GM12878 (cell line): ENCODE measurements around the gene SSH2. TPM values are rescaled to one million over a fixed set of nuclear protein-coding genes. Genes with fewer than 3 reads are reported as not detected.

ENCODE experiments used
- ATAC-seq: fragments of 200-7000 bp; cut with Tn5 transposase; 3 replicates; pipeline ENCODE4 v1.9.1; 2020; ENCODE audit warnings: mild to moderate bottlenecking, moderate library complexity
- BruUV-seq: library from RNA; stranded (reverse); fragments of 400-500 nt; replicated peaks from 2 replicates; lab custom pipeline; 2021; lab: Mats Ljungman, UMichigan
- CTCF ChIA-PET: fragments of 300-600 bp; sonication (Branson Sonifier 250); formaldehyde crosslinking; extraction: SDS; loops from one replicate; lab custom pipeline; 2021; ENCODE audit warnings: inconsistent platforms; lab: Yijun Ruan, JAX
- POLR2A ChIA-PET: fragments of 350-600 bp; formaldehyde crosslinking; extraction: SDS; loops from one replicate; lab custom pipeline; 2021; ENCODE audit warnings: inconsistent platforms; lab: Charles Lee
- RAD21 ChIA-PET: fragments of 300-600 bp; sonication (Branson Sonifier 250); formaldehyde crosslinking; loops from one replicate; lab custom pipeline; 2023; ENCODE audit warnings: antibody characterized with exemption; ENCODE audit not compliant: unreplicated experiment; lab: Charles Lee
- SMC1A ChIA-PET: fragments of 300-600 bp; sonication (Branson Sonifier 250); formaldehyde crosslinking; loops from one replicate; lab custom pipeline; 2023; ENCODE audit not compliant: unreplicated experiment, uncharacterized antibody; lab: Charles Lee
- DNase-seq: peaks from one replicate; pipeline ENCODE4 v3.0.0-alpha.2; 2011; ENCODE audit warnings: low read depth, low spot score
- FAIRE-seq: peaks from 3 replicates; lab custom pipeline; 2011; peaks lifted over from hg19 to GRCh38; lab: Jason Lieb, UNC
- H2AFZ ChIP-seq: 2 replicates; pipeline ENCODE4 v1.6.0; 2011; ENCODE audit warnings: low read depth, low read length, control low read depth; ENCODE audit not compliant: control insufficient read depth
- H3K27ac ChIP-seq: 2 replicates; pipeline ENCODE4 v1.5.1; 2011; ENCODE audit warnings: control low read depth; ENCODE audit not compliant: control insufficient read depth, insufficient read depth
- H3K27me3 ChIP-seq, 2 experiments: replicated peaks in 1 of 2; 2 replicates each; pipeline versions ENCODE4 v1.6.0 to v1.6.1; 2011; ENCODE audit warnings: low read length in 1 of 2; ENCODE audit not compliant: control insufficient read depth in 2 of 2, insufficient read depth in 2 of 2
- H3K36me3 ChIP-seq, 2 experiments: 2 replicates each; pipeline ENCODE4 v1.5.1; 2011; ENCODE audit warnings: low read length in 1 of 2; ENCODE audit not compliant: control insufficient read depth in 2 of 2, insufficient read depth in 2 of 2
- H3K4me1 ChIP-seq: 2 replicates; pipeline ENCODE4 v1.6.1; 2011; ENCODE audit warnings: mild to moderate bottlenecking, low read length, moderate library complexity, mixed read lengths; ENCODE audit not compliant: control insufficient read depth, insufficient read depth
- H3K4me2 ChIP-seq: 2 replicates; pipeline ENCODE4 v1.6.0; 2011; ENCODE audit warnings: control low read depth; ENCODE audit not compliant: control insufficient read depth, insufficient read depth
- H3K4me3 ChIP-seq: fragments of 200-600 bp; sonication (generic); 2 replicates; pipeline ENCODE4 v1.5.1; 2016
- H3K79me2 ChIP-seq: 2 replicates; pipeline ENCODE4 v1.6.0; 2011; ENCODE audit warnings: low read length; ENCODE audit not compliant: control insufficient read depth, insufficient read depth
- H3K9ac ChIP-seq: 2 replicates; pipeline ENCODE4 v1.8.0; 2011; ENCODE audit warnings: low read length, control low read depth, mixed read lengths; ENCODE audit not compliant: control insufficient read depth, insufficient read depth
- H3K9me3 ChIP-seq: replicated peaks from 3 replicates; pipeline ENCODE4 v1.5.1; 2011; ENCODE audit warnings: mild to moderate bottlenecking, low read length; ENCODE audit not compliant: control insufficient read depth, insufficient read depth
- H4K20me1 ChIP-seq: 2 replicates; pipeline ENCODE4 v1.6.0; 2011; ENCODE audit not compliant: control insufficient read depth, insufficient read depth
- RB1 ChIP-seq: fragments of 450-650 bp; formaldehyde crosslinking; IDR thresholded peaks from 2 replicates; pipeline ENCODE4 v1.6.1; 2017; ENCODE audit warnings: mild to moderate bottlenecking, borderline replicate concordance
- SMARCA5 ChIP-seq: fragments of 450-650 bp; IDR thresholded peaks from 2 replicates; pipeline ENCODE4 v1.6.1; 2017; ENCODE audit warnings: mild to moderate bottlenecking
- in situ Hi-C: fragments of 300-500 bp; cut with MboI; formaldehyde crosslinking; loops from 9 replicates; pipeline ENCODE4 v1.14.3; 2018; ENCODE audit warnings: mixed read lengths
- intact Hi-C: fragments of 100-400 bp; cut with micrococcal nuclease; formaldehyde crosslinking; loops from one replicate; pipeline ENCODE4 v1.14.2; 2022; ENCODE audit not compliant: unreplicated experiment
- polyA plus RNA-seq, 11 experiments: library from polyadenylated mRNA; depleted of rRNA in 4 of 11; unstranded in 6 of 11; stranded (reverse) in 5 of 11; fragments of >200 nt; fragmentation: Nextera tagmentation in 4 of 11; fragmentation: Illumina TruSeq in 1 of 11; extraction: Ambion mirVana in 4 of 11; extraction: Trizol in 1 of 11; gene quantifications; 1 replicate in 1 of 11; 2 replicates in 10 of 11; pipeline versions ENCODE4 v1.2.1 to v1.2.3, GENCODE V29; 2011 to 2016; ENCODE audit warnings: inconsistent platforms in 2 of 11, missing spikeins in 2 of 11, low read depth in 1 of 11
- total RNA-seq, 4 experiments: library from RNA; depleted of rRNA in 3 of 4; stranded (reverse); fragments of >200 nt in 3 of 4; fragmentation: Illumina TruSeq in 1 of 4; extraction: Trizol in 1 of 4; gene quantifications; 2 replicates each; pipeline versions ENCODE4 v1.2.1 to v1.2.3, GENCODE V29; 2013 to 2021
- TF ChIP-seq, protein P1 (sequence below): fragments of 450-650 bp; IDR thresholded peaks from 2 replicates; pipeline ENCODE4 v1.6.1; 2017; ENCODE audit warnings: mild to moderate bottlenecking, low read depth, inconsistent platforms; ENCODE audit not compliant: poor library complexity, severe bottlenecking
- TF ChIP-seq, protein P2 (sequence below): fragments of 450-650 bp; formaldehyde crosslinking; IDR thresholded peaks from 2 replicates; pipeline ENCODE4 v1.4.0; 2020; ENCODE audit warnings: mild to moderate bottlenecking, moderate library complexity

Gene SSH2
- total and polyA plus RNA-seq, 10 of the 15 experiments (the other 5 are each of a cell fraction or from before 2014, with no cell fraction given): 9.3 to 65.9 (median 34.0) TPM

DNA sequence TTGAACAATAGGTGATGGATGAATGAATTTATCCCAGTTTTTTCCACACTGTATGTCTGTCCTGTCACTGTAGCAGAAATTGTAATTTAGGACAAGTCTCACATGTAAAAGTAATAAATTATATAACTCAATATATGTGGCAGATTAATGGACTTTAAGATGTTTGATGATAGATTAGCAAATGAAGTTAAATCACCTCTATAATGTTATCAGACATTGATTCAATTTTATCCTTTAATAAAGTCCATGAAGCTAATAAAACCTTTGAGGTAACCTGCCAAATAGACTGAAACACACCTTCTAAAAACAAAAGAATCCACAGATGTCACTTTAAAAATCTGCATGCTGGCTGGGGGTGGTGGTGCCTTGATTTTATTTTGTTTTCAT is 224.0 kb downstream of the SSH2 start:
- Histone ChIP-seq H3K36me3 (peaks cover 3 to 11% of the 10 kb centered on the region in 2 experiments), H3K4me1 (peaks cover 29% of the 10 kb centered on the region), H4K20me1 (no peaks in the 10 kb centered on the region), H3K4me2 (peak overlapping the region; percentile 82), H3K27ac (peak overlapping the region; percentile 91), H3K4me3 (peak overlapping the region; percentile 43; the same call in 1 of the 2 replicates), H3K79me2 (peaks cover 56% of the 10 kb centered on the region), H2AFZ (no peak overlapping the region), H3K9me3 (no peaks in the 10 kb centered on the region), H3K27me3 (no peaks in the 10 kb centered on the region), H3K9ac (peak overlapping the region; percentile 61)
- TF ChIP-seq RB1: no peak
- TF ChIP-seq, protein P1, sequence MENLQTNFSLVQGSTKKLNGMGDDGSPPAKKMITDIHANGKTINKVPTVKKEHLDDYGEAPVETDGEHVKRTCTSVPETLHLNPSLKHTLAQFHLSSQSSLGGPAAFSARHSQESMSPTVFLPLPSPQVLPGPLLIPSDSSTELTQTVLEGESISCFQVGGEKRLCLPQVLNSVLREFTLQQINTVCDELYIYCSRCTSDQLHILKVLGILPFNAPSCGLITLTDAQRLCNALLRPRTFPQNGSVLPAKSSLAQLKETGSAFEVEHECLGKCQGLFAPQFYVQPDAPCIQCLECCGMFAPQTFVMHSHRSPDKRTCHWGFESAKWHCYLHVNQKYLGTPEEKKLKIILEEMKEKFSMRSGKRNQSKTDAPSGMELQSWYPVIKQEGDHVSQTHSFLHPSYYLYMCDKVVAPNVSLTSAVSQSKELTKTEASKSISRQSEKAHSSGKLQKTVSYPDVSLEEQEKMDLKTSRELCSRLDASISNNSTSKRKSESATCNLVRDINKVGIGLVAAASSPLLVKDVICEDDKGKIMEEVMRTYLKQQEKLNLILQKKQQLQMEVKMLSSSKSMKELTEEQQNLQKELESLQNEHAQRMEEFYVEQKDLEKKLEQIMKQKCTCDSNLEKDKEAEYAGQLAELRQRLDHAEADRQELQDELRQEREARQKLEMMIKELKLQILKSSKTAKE: no peak
- peak; percentile 24; the same call in 1 of the 2 replicates for TF ChIP-seq SMARCA5
- TF ChIP-seq, protein P2, sequence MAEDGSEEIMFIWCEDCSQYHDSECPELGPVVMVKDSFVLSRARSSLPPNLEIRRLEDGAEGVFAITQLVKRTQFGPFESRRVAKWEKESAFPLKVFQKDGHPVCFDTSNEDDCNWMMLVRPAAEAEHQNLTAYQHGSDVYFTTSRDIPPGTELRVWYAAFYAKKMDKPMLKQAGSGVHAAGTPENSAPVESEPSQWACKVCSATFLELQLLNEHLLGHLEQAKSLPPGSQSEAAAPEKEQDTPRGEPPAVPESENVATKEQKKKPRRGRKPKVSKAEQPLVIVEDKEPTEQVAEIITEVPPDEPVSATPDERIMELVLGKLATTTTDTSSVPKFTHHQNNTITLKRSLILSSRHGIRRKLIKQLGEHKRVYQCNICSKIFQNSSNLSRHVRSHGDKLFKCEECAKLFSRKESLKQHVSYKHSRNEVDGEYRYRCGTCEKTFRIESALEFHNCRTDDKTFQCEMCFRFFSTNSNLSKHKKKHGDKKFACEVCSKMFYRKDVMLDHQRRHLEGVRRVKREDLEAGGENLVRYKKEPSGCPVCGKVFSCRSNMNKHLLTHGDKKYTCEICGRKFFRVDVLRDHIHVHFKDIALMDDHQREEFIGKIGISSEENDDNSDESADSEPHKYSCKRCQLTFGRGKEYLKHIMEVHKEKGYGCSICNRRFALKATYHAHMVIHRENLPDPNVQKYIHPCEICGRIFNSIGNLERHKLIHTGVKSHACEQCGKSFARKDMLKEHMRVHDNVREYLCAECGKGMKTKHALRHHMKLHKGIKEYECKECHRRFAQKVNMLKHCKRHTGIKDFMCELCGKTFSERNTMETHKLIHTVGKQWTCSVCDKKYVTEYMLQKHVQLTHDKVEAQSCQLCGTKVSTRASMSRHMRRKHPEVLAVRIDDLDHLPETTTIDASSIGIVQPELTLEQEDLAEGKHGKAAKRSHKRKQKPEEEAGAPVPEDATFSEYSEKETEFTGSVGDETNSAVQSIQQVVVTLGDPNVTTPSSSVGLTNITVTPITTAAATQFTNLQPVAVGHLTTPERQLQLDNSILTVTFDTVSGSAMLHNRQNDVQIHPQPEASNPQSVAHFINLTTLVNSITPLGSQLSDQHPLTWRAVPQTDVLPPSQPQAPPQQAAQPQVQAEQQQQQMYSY (CRISPR knock-in tag): no peak
- in situ Hi-C loops: no loop called here
- FAIRE-seq: no peak
- intact Hi-C loops: loop anchor here (1.0 kb wide), 2 partner anchors 16 to 54 kb away; no protein-coding TSS in a partner anchor
- ChIA-PET CTCF (interaction anchor here (0.9 to 4.9 kb wide), 14 partner anchors 14 to 225 kb away, joined by 3 to 50 read pairs (median 8); no protein-coding TSS in a partner anchor), RAD21 (interaction anchor here (0.6 to 7.8 kb wide), 22 partner anchors 9 to 225 kb away, joined by 3 to 141 read pairs (median 4); no protein-coding TSS in a partner anchor), POLR2A (interaction anchor here (0.6 to 4.8 kb wide), 11 partner anchors 9 to 80 kb away, joined by 3 to 87 read pairs (median 4); no protein-coding TSS in a partner anchor), SMC1A (interaction anchor here (0.7 to 11.8 kb wide), 27 partner anchors 11 to 351 kb away, joined by 3 to 224 read pairs (median 7); no protein-coding TSS in a partner anchor)
- no peak for DNase-seq
- BruUV-seq: no TSS peak
- ATAC-seq: no peak
